Upper lobe of left lung (tissue), 4 donors: ENCODE data around the gene PDCD7.

Source experiments
- POLR2A ChIP-seq, 4 donors: fragments of 450-650 bp; IDR thresholded peaks; one replicate each; pipeline ENCODE4 v1.5.1; 2016 to 2017; ENCODE audit warnings: antibody characterized with exemption in 4 of 4, mild to moderate bottlenecking in 2 of 4
- POLR2AphosphoS5 ChIP-seq, 2 donors: sonication (generic); formaldehyde crosslinking; IDR thresholded peaks; one replicate each; pipeline ENCODE4 v1.5.1; 2017; ENCODE audit warnings: antibody characterized with exemption in 2 of 2
- TF ChIP-seq, protein P1 (sequence below), 6 experiments: fragments of 450-650 bp in 4 of 6; fragments of 200-600 bp in 2 of 6; sonication (generic) in 2 of 6; IDR thresholded peaks; one replicate each; pipeline ENCODE4 v1.5.1; 2016 to 2019; ENCODE audit warnings: antibody characterized with exemption in 6 of 6

DNA sequence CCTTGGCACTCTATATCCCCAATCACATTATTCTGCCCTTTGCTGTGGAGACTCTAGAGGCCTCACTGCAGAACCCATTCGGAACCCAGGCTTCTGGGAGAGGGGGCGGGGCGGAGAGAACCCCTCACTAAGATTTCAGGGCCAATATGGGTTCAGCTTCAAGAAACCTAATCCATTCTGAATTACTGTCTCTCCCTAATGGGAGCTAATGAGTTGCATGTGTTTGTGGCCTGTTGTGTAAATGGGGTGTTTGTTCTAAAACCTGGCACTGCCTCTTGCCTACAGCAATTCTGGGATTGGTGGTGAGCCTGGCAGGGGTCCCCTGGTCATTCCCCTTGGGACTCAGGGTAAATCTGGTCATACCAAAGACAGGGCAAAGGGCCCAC lies 65.2 kb downstream of the PDCD7 start:
- TF ChIP-seq POLR2AphosphoS5 (IDR thresholded peaks at IDR 0.05), result no peak
- TF ChIP-seq, protein P1, sequence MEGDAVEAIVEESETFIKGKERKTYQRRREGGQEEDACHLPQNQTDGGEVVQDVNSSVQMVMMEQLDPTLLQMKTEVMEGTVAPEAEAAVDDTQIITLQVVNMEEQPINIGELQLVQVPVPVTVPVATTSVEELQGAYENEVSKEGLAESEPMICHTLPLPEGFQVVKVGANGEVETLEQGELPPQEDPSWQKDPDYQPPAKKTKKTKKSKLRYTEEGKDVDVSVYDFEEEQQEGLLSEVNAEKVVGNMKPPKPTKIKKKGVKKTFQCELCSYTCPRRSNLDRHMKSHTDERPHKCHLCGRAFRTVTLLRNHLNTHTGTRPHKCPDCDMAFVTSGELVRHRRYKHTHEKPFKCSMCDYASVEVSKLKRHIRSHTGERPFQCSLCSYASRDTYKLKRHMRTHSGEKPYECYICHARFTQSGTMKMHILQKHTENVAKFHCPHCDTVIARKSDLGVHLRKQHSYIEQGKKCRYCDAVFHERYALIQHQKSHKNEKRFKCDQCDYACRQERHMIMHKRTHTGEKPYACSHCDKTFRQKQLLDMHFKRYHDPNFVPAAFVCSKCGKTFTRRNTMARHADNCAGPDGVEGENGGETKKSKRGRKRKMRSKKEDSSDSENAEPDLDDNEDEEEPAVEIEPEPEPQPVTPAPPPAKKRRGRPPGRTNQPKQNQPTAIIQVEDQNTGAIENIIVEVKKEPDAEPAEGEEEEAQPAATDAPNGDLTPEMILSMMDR (IDR thresholded peaks at IDR 0.05), result no peak
- no peak for TF ChIP-seq POLR2A (IDR thresholded peaks at IDR 0.05)
